ENCODE results near the gene DCAF15.

The DCAF15 gene

DNA sequence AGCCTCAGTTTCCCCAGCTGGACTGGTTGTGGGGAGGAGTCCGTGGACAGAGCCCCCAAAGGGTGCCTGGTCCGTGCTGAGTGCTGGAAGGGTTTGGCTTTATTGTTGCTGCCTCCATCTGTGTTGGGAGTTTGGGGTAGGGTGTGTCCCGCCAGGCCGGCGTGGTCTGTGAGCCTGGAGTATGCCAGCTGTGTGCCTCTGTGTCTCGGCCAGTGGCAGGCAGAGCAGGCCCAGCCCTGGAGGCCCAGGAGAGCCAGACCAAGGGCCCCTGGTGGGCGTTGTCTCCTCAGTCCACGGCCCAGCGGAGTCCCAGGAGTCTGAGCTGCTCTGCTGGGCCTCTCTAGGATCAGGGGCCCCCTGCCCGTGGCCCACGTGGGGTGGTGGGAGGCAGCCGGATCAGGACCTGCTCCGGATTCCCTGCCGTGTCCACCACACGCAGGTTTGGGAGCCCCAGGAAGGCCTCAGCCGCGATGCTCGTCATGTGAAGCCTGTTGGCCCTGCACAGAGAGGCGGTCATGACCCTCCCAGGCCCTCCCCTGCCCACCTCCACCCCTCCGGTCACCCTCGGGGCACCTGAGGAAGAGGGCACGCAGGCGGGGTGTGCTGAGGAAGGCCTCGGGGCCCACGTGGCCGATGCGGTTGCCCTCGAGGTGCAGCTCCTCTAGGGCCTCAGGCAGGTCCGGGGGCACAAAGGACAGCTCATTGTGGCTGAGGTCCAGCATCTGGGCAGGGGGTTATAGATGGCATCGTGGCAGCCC is 20.7 kb upstream of the DCAF15 start:
- DNase-seq: no peak

DNA sequence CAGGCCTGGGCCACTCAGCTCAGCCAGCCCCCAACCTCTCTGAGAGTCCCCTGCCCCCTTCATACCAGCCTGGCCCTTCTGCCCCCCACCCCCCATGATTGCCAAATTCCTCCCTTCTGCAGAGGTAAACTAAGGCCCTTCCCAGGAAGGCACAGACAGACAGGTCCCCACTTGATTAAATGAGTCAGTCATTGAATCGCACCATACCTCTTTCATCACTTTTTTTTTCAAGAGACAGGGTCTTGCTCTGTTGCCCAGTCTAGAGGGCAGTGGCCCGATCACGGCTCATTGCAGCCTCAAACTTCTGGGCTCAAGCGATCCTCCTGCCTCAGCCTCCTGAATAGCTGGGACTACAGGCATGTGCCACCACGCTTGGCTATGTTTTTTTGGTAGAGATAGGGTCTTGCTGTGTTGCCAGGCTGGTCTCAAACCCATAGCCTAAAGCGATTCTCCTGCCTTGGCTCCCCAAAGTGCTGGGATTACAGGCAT is 20.1 kb upstream of the DCAF15 start:
- DNase-seq: no peak

DNA sequence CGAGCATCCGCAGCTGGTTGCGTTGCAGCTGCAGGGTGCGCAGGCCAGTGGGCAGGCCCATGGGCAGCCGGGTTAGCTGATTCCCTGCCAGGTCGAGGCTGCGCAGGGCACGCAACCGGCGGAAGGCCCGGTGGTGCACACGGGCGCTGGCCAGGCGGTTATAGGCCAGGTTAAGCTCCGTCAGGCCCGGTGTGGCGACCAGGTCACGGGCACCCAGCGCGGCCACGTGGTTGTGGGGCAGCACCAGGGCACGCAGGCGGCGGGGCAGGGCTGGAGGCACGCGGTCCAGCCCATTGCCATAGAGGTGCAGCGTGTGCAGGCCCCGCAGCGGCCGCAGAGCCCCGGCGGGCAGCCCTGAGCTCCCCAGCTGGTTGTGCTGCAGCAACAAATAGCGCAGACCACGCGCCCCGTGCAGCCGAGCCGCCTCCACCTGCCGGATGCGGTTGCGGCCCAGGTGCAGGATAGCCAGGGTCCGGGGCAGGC is 19.4 kb upstream of the DCAF15 start:
- no peak for DNase-seq

DNA sequence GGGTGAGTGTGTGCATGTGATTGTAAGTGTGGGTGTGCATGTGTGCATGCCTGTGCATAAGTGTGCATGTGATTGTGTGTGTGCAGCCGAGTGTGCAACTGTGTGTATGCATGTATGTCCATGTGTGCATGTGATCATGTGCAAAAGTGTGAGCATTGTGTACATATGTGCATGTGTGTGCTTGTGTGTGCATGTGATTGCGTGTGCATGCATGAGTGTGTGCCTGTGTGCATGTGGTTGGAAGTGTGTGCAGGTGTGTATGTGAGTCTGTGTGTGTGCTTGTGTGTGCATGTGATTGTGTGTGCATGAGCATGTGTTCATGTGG is 17.6 kb upstream of the DCAF15 start:
- no peak for DNase-seq

DNA sequence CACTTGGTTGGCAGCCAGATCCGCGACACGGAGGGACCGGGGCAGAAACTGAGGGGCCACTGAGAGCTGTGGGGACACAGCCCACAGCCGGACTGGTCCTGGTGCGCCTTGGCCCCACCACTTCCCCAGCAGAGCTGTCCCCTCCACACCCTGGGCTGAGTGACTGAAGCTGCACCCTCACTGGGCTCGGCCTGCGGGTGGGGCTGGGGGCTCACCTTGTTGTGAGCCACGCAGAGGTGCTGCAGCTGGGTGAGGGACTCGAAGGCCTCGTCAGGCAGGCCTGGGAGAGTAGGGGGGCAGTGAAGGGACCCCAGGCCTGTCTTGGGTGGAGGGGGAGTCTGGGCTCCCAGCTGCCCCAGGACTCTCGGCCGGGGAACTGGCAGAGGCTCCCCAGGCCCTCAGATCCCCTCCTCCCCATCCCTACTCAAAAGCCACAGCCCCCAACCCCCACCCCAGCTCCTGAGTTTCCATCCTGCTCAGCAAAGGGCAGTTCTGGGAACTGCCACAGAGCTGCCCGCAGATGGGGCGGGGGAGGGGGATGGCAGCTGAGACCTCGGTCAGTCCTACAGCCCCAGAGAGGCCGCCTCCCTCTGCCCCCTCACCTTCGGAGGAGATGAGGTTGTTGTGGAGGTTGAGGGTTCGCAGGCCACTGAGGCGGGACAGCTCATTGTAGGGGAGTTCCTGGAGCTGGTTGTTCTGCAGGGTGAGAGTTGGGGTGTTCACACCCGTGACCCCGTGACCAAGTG is 16.4 kb upstream of the DCAF15 start:
- no peak for DNase-seq

DNA sequence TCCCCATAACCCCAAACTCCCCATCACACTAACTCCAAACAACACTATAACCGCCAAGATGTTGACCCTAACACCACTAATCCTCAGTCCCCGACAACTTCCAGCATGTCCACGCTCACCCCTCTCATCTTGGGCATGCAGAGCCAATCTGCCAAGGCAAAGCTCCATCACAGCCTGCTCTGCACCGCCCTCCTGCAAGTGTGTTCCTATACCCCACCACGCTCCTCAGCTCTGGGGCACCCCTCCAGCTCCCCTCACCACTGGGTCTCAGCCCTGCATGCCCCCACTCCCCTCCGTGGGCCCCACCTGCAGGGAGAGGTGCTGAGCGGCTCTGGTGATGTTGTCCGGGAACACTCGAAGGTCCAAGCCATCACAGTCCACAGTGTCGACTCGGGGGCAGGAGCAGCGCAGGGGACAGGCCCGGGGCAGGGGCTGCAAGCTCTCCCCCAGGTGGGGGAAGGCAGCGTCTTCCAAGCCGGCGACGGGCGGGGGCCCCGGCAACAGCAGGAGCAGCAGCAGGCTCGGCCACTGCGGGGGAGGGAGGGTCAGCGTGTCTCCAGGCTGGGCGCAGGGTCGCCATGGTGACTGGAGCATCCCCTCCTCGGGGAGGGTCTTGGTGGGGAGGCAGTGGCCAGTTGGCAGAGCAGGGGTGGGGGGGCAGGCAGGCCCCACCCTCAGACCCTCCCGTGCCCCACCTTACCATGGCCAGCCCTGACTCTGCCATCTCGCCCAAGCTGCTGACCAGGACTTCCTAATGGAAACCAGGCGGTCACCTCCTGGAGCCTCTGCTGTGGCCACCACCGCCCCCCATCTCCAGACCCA is 14.6 kb upstream of the DCAF15 start:
- DNase-seq: no peak

DNA sequence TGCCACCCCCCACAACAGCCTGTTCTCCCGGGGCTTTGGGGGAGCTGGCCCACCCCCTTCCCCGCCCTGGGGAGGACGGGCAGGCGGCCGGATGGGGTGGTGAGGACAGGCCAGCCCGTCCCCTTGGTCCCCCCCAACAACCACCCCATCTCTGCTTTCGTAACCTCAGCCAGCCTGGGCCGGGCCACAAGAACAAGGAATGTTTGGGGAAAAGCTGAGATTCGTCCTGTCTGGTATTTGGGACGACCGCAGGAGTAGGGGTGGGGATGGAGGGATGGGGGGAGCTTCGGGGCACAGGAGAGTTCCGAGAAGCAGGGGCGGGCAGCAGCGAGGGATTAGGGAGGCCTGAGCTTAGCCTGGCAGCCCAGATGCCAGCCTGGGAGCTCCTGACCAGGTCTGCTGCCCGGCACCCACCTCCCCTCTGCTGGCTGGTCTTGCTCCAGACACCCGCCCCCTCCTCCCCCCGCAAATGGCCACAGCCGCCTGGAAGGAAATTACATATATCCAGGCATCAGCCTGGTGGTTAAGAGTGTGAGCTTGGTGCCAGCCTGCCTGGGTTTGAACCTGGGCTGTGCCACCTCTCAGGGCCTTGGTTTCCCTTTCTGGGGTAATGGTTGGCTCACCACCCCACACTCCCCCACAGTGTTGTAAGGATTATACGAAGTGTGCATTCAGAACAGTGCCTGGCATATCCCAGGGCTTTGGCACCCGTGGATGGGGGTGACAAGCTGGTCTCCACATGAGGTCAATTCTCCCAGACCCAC is 13.8 kb upstream of the DCAF15 start, which contains the start of gene PODNL1:
TSS of gene PODNL1 (minus strand) at position 117 of the 764 bp plus-strand sequence. CDS start 236 bp downstream, outside the sequence.
- no peak for DNase-seq

DNA sequence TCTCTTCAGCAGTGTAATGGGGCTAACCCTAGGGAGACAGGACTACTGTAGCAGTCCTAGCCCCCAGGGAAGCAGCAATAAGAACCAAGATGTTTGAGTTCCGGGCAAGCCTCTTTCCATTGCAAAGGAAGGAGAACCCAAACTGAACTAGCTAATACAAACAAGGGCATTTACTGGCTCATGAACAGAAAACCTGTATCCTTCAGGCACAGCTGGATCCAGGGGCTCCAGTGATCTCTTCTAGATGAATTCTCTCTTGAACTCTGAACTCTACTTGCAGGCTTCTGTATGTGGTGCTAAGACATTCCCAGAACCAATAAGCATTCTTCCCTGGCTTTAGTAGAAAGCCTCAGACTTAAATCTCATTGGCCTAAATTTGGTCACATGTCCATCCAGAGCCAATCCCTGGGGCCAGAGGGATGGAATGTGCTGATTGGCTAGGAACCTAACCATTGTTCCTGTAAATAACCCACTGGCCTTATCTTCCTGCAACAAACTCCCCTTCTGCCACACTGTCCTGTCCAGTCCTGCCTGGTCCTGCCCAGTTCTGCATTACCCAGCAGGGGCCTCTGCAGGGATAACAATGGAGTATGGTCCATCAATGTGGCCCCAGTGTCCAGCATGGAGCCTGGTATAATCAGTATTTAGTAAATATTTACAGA is 10.2 kb upstream of the DCAF15 start:
- DNase-seq: no peak

DNA sequence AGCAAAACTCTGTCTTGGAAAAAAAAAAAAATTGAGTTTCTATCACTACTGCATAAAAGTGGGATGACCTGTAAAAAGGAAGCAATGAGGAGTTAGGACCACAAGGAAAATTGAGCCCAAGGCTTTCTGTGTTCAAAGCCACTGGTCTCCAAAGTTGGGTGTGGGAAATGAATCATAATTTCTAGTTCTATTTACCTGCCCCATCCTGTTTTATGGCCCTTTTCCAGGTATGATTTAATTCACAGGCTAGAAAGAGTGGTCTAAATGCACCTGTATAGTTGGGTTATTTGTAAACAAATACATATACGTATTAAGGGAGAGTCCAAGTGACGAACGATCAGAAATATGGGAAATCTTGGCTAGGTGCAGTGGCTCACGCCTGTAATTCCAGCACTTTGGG is 5.9 kb upstream of the DCAF15 start:
- DNase-seq: no peak

DNA sequence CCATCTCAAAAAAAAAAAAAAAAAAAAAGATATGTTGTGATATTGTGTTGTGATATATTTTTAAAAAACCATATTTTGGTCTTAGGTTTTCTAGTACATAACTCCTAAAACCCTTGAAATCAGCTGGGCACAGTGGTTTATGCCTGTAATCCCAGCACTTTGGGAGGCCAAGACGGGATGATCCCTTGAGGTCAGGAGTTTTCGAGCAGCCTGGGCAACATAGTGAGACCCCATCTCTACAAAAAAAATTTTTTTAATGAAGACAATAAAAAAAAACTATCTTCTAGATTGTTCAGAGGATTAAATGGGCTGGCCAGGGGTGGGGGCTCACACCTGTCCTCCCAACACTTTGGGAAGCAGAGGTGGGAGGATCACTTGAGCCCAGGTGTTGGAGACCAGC is 1.3 kb upstream of the DCAF15 start:
- DNase-seq: no peak

DNA sequence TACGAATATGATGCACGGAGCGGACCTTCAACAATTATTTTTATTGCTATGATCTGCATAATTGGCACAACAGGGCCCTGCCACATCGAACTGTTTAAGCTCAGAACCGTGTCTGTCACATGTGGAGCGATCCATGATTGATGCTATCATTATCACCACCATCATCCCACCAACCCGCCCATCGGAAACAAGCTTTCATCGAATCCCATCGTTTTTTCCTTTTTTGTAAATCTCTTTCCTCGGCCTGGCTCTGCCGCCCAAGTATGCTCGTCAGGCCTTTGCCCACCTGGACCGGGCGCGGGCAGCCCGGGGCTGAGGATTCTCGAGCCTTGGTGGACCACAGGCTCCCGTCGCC is 533 bp upstream of the DCAF15 start:
- no peak for DNase-seq

DNA sequence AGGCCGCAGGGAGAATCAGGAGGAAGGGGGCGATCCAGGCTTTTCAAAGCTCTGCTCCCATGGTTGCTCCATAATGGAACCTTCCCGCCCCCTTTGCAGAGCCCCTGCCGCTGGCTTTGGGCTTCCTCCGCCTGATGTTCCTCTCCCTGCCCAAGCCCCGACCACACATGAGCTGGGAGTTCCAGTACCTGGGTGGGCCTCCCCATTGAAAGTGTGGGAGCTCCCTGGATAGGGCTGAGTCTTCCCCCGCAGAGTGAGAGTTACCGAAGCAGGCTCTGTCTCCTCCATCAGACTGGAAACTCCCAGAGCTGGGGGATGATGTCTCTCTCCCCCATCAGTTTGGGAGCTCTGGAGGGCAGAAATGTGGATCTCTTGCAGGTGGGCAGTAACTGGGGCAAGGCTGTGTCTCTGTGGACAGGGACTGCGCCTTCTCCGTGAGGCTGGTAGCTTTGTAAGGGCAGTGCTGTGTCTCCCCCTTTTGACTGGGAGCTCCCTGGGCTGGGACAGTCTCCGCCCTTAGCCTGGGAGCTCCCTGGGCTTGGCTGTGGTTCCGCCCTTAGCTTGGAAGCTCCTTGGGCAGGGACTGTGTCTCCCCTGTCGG is 722 bp downstream of the DCAF15 start:
- DNase-seq: no peak

DNA sequence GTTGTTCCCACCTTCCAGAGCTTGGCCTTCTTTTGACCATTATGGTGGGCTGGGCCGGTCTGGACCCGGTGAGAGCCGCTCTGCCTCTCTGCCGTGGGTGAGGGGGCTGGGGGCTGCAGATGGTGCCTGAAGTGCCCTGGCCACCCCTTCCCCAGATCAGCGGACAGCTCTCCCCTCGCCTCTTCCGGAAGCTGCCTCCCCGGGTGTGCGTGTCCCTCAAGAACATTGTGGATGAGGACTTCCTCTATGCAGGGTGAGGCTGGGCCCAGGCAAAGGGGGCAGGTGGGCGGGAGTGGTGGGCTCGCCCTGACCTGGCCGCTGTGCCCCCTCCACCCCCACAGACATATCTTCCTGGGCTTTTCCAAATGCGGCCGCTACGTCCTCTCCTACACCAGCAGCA is 1.9 kb downstream of the DCAF15 start:
- DNase-seq: no peak

DNA sequence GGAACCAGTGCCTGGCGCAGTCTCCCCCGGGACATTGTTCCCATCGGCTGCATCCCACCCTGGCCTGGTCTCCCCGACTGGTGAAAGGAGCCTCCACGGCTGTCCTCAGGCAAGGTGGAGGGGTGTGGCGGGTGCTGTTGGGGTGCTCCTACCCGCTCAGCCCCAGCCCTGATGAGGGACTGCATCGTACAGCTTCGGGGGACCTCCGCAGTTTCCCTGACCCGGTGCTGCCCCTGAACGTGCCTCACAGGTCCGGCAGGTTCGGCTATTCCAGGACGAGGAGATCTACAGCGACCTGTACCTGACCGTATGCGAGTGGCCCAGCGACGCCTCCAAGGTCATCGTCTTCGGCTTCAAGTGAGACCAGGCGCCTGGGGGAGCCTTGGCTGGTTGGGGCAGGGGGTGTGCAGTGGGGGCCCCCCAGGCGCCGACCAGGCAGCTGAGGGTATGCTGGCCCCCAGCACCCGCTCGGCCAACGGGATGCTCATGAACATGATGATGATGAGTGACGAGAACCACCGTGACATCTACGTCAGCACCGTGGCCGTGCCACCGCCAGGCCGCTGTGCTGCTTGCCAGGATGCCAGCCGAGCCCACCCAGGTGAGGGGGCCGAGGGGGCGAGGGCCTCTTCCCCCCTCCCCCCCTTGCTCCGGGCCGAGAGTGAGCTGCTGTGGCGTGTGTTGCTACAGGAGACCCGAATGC is 3.5 kb downstream of the DCAF15 start:
- no peak for DNase-seq

DNA sequence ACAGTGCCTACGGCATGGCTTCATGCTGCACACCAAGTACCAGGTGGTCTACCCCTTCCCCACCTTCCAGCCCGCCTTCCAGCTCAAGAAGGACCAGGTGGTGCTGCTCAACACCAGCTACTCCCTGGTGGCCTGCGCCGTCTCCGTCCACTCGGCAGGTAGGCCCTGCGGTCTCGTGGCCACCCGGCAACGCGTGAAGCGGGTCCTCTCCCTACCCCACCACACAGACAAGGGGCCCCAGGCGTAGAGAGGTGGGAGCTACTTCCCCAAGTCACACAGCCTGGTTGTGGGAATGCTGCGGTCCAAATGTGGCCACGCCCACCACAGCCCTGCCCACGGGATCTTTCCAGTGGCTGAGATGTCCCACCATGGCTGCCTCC is 4.0 kb downstream of the DCAF15 start:
- DNase-seq: no peak

DNA sequence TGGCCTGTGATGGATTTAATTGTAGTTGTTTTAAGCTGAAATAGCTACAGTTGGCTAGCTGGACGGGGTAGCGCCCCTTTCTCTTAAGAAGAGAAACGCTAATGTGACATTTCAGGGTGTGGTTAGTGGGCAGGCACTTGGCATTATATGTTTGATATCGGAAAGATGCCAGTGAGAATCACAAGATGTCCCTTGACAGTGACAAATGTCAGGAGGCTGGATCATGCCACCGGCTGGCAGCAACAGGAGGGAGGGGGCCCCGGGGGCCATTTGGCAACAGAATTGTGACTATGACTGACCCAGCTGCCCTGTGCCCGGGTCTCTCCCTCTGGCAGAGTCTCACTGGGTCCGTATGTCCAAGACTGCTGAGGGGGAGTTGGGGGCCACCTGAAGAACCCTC is 4.7 kb downstream of the DCAF15 start:
- no peak for DNase-seq

DNA sequence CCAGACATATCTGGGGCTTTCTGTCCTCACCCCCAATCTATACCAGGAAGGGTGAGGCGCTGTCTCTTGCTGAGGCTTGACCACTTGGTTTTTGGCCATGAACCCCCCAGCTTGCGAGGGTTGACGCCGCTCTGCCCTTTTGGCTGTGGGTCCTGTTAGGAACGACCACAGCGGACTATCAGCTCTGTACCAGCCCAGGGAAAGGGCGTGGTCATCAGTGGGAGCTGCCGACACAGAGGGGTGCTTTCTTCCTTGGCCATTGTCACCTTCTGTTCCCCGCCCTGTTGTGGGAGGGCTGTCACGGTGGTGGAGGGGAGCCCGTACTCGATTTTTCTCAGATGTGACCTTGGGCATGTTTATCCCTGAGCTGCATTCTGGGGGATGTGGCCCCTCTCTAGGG is 5.7 kb downstream of the DCAF15 start:
- DNase-seq: no peak

DNA sequence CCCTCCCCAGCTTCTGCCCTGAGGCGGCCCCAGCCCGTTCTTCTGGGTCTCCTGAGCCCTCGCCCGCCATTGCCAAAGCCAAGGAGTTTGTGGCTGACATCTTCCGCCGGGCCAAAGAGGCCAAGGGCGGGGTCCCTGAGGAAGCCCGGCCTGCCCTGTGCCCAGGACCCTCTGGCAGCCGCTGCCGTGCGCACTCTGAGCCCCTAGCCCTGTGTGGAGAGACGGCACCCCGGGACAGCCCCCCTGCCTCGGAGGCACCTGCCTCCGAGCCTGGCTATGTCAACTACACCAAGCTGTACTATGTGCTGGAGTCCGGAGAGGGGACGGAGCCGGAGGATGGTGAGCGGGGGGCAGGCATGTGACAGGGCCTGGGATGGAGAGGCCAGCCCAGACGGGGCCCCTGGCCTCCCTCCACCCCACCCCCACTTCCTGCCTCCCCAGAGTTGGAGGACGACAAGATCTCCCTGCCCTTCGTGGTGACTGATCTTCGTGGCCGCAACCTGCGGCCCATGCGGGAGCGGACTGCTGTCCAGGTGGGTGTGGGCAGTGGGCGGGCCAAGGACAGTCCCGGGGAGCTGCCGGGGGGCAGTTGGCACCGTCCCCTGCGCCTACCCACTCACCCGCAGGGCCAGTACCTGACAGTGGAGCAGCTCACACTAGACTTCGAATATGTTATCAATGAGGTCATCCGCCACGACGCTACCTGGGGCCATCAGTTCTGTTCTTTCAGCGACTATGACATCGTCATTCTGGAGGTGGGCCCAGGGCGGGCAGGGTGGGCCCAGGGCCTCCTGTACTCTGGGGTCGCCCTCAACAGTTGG is 7.0 kb downstream of the DCAF15 start:
- no peak for DNase-seq

DNA sequence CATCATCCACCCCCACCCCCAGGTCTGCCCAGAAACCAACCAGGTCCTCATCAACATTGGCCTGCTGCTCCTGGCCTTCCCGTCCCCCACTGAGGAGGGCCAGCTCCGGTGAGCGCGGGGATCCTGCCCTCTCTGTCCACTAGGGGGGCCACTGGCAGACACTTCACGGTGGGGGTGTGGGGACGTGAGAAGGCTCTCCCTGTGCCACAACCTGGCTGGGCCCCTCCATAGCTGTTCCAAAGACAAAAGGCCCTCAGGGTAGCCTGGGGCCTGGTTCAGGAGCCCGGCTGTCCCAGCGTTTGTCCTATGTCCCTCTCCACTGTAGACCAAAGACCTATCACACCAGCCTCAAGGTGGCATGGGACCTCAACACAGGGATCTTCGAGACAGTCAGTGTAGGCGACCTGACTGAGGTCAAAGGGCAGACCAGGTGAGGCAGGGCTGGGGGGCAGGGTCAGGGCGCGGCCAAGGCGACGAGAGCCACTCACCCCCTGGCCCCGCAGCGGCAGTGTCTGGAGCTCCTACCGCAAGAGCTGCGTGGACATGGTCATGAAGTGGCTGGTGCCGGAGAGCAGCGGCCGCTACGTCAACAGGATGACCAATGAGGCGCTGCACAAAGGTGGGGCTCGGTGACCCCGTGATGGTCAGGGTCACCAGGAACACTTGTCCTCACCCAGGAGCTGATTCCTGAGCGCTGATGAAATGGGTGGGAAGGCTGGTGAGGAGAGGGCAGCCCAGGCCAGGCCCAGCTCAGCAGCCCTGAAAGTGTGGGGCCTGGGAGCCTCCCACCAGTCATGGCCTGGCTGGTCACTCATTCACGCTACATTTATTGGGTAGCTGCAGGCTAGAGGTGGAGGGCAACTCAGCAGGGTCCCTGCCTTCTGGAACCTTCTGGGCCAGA is 7.9 kb downstream of the DCAF15 start:
- DNase-seq: no peak

Measured in SIG-M5 (cell line).